GM23248 (cell line): Measurements from ENCODE around the gene VPS8.

Source experiments
- EZH2 ChIP-seq: fragments of 200-600 bp; sonication (generic); IDR thresholded peaks from 2 replicates; pipeline ENCODE4 v1.6.1; 2018; ENCODE audit warnings: antibody characterized with exemption, mild to moderate bottlenecking; ENCODE audit not compliant: insufficient read depth, poor library complexity, severe bottlenecking
- EZH2phosphoT487 ChIP-seq: fragments of 200-600 bp; sonication (generic); IDR thresholded peaks from 2 replicates; pipeline ENCODE4 v1.6.1; 2018; ENCODE audit warnings: antibody characterized with exemption, moderate library complexity, mild to moderate bottlenecking, low read depth; ENCODE audit not compliant: insufficient read depth

DNA sequence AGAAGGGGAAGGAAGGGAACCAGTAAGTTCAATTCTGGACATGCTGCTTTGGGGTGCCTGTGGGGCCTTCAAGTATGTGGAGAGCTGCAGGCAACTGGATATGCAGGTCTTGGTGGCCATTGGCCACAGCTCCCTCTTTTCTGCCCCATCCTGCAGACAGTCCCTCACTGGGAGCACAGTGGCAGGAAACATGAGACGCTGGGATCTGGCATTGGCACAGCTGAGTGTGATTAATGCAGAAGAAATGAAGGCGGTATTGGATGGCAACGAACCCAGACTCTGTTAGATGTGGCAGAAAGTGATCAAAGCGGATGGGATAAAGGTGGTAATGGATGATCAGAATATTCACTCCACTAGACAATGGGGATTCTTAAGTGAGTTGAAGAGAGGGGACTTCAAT is 23.2 kb upstream of the VPS8 start:
- TF ChIP-seq EZH2 (no peak), EZH2phosphoT487 (no peak)
